Gastrocnemius medialis (tissue), 4 donors: ENCODE measurements around the gene LRIG1. TPM values are rescaled to one million over a fixed set of nuclear protein-coding genes. Genes with fewer than 3 reads are reported as not detected.

Experiments
- ATAC-seq, 2 donors: fragments of 150-250 bp; one replicate each; pipeline ENCODE4 v1.9.1; 2016
- DNase-seq, 2 donors: peaks; one replicate each; pipeline ENCODE4 v3.0.0-alpha.2; 2019
- H3K27ac ChIP-seq, 4 donors: fragments of 200-600 bp; sonication (generic); 1 replicate in 1 of 4; 2 replicates in 3 of 4; pipeline ENCODE4 v1.5.1; 2016 to 2018; ENCODE audit warnings: mild to moderate bottlenecking in 2 of 4, moderate library complexity in 1 of 4
- H3K27me3 ChIP-seq, 3 donors: fragments of 200-600 bp; sonication (generic) in 2 of 3; 1 replicate in 1 of 3; 2 replicates in 2 of 3; pipeline versions ENCODE4 v1.5.1 to v1.6.0; 2016 to 2019; ENCODE audit warnings: mild to moderate bottlenecking in 1 of 3, moderate library complexity in 1 of 3
- H3K36me3 ChIP-seq, 2 donors: fragments of 200-600 bp; sonication (generic) in 1 of 2; one replicate each; pipeline ENCODE4 v1.5.1; 2017 to 2018
- H3K4me1 ChIP-seq, 2 donors: fragments of 200-600 bp; sonication (generic) in 1 of 2; one replicate each; pipeline ENCODE4 v1.5.1; 2016 to 2017; ENCODE audit warnings: mild to moderate bottlenecking in 2 of 2
- H3K4me3 ChIP-seq, 4 donors: fragments of 200-600 bp; sonication (generic) in 3 of 4; 1 replicate in 1 of 4; 2 replicates in 3 of 4; pipeline ENCODE4 v1.5.1; 2016 to 2019; ENCODE audit warnings: mild to moderate bottlenecking in 2 of 4
- H3K9me3 ChIP-seq, 3 donors: fragments of 200-600 bp; sonication (generic) in 2 of 3; 1 replicate in 1 of 3; 2 replicates in 2 of 3; pipeline ENCODE4 v1.5.1; 2016 to 2019
- POLR2A ChIP-seq, 2 donors: fragments of 450-650 bp; IDR thresholded peaks; one replicate each; pipeline ENCODE4 v1.6.1; 2017; ENCODE audit warnings: antibody characterized with exemption in 2 of 2, mild to moderate bottlenecking in 2 of 2, moderate library complexity in 2 of 2
- in situ Hi-C, 4 donors: fragments of 200-750 bp; cut with MboI; loops; one replicate each; pipeline versions ENCODE4 v1.15.0 to v1.8.0; 2017; ENCODE audit warnings: low sequenced_read_pairs in 4 of 4
- intact Hi-C: fragments of 100-400 bp; cut with DNase I; formaldehyde crosslinking; loops from one replicate; pipeline ENCODE4 v1.15.1; 2023; ENCODE audit warnings: low total_unique reads
- total RNA-seq, 4 donors: library from RNA; depleted of rRNA; stranded (reverse); fragments of >200 nt; gene quantifications; one replicate each; pipeline versions ENCODE4 v1.1.0 to v1.2.3, GENCODE V29; 2016
- TF ChIP-seq, protein P1 (sequence below), 5 experiments: fragments of 450-650 bp in 3 of 5; fragments of 200-600 bp in 2 of 5; sonication (generic) in 2 of 5; IDR thresholded peaks in 4 of 5; conservative IDR thresholded peaks in 1 of 5; 1 replicate in 4 of 5; 2 replicates in 1 of 5; pipeline ENCODE4 v1.5.1; 2016 to 2019; ENCODE audit warnings: antibody characterized with exemption in 5 of 5, mild to moderate bottlenecking in 3 of 5, moderate library complexity in 3 of 5

Gene LRIG1
- total RNA-seq, 4 donors from 2014 or later = 45.3 to 103 (median 58.6) TPM

- in situ Hi-C loops = loop anchor here (5.0 to 10.0 kb wide), 3 partner anchors 97 to 412 kb away; partner anchors contain the start of gene LRIG1 (in 1 of the 4)
Observed at GRCh38 chr3:66404903-66405700, 95.7 kb downstream of the LRIG1 start.

DNA sequence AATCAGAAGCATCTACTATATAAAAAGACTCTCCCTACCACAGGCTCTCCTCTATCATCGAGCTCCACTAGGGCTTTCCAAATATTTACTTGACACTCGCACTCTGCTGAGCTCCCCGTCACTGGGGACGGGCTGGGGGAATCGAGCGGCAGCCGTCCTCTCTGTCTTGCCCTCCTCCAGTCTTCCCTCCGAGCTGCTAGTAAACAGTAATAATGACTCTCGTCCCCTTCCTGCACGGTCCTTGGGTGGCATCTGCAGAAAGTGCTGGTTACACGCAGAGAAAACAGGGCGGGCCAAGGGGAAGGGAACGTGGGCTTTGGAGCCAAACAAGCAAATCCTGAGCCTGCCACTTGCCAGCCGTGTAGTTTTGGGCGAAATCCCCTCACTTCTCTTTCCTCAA is 96.6 kb downstream of the LRIG1 start:
- DNase-seq (no peak), ATAC-seq (no peak)
- Histone ChIP-seq H3K36me3 (peaks cover 0 to 14% of the 10 kb centered on the region in 2 donors), H3K4me3 (no peak overlapping the region), H3K9me3 (no peaks in the 10 kb centered on the region), H3K27ac (no peak overlapping the region), H3K4me1 (peaks cover 76 to 77% of the 10 kb centered on the region in 2 donors), H3K27me3 (no peaks in the 10 kb centered on the region)
- TF ChIP-seq, protein P1, sequence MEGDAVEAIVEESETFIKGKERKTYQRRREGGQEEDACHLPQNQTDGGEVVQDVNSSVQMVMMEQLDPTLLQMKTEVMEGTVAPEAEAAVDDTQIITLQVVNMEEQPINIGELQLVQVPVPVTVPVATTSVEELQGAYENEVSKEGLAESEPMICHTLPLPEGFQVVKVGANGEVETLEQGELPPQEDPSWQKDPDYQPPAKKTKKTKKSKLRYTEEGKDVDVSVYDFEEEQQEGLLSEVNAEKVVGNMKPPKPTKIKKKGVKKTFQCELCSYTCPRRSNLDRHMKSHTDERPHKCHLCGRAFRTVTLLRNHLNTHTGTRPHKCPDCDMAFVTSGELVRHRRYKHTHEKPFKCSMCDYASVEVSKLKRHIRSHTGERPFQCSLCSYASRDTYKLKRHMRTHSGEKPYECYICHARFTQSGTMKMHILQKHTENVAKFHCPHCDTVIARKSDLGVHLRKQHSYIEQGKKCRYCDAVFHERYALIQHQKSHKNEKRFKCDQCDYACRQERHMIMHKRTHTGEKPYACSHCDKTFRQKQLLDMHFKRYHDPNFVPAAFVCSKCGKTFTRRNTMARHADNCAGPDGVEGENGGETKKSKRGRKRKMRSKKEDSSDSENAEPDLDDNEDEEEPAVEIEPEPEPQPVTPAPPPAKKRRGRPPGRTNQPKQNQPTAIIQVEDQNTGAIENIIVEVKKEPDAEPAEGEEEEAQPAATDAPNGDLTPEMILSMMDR (IDR thresholded peaks at IDR 0.05 in 4 of 5, conservative IDR thresholded peaks at IDR 0.05 in 1 of 5) = no peak
- intact Hi-C loops (no loop called here), in situ Hi-C loops (loop anchor here (5.0 to 10.0 kb wide), 2 partner anchors 411 to 413 kb away; no protein-coding TSS in a partner anchor)

More at GRCh38 chr3:66404903-66405700, 95.7 kb downstream of the LRIG1 start:
- TF ChIP-seq, protein P1 (IDR thresholded peaks at IDR 0.05 in 4 of 5, conservative IDR thresholded peaks at IDR 0.05 in 1 of 5) = no peak
- no peak for TF ChIP-seq POLR2A (IDR thresholded peaks at IDR 0.05)
- Histone ChIP-seq H3K4me3 (no peak overlapping the region), H3K27ac (peak overlapping the region; percentile 77 to 92 (median 80)), H3K9me3 (no peaks in the 10 kb centered on the region), H3K27me3 (no peaks in the 10 kb centered on the region), H3K36me3 (peaks cover 0 to 18% of the 10 kb centered on the region in 2 donors), H3K4me1 (peaks cover 68 to 74% of the 10 kb centered on the region in 2 donors)
- ATAC-seq = peak; percentile 1 to 2
- intact Hi-C loops = loop anchor here (5.0 kb wide), 2 partner anchors 262 to 357 kb away; no protein-coding TSS in a partner anchor
- peak in 1 of 2 donors; percentile 18 for DNase-seq

GRCh38 chr3:66403323-66403990 is 97.4 kb downstream of the LRIG1 start:
- peaks cover 0 to 14% of the 10 kb centered on the region in 2 donors for H3K36me3 ChIP-seq
- intact Hi-C loops = no loop called here
- peaks cover 77 to 83% of the 10 kb centered on the region in 2 donors for H3K4me1 ChIP-seq
- TF ChIP-seq, protein P1 (IDR thresholded peaks at IDR 0.05 in 4 of 5, conservative IDR thresholded peaks at IDR 0.05 in 1 of 5) = no peak
- TF ChIP-seq POLR2A (IDR thresholded peaks at IDR 0.05) = no peak
- DNase-seq (peak in 1 of 2 donors; percentile 13), ATAC-seq (no peak)
- H3K4me3 ChIP-seq = no peak overlapping the region
- peak overlapping the region in 3 of 4 donors; percentile 10 to 33 (median 10) for H3K27ac ChIP-seq
- no peaks in the 10 kb centered on the region for H3K27me3 ChIP-seq
- in situ Hi-C loops = loop anchor here (5.0 to 10.0 kb wide), 2 partner anchors 411 to 414 kb away; no protein-coding TSS in a partner anchor
- H3K9me3 ChIP-seq = no peaks in the 10 kb centered on the region

GRCh38 chr3:66402596-66403290 is 98.1 kb downstream of the LRIG1 start:
- Histone ChIP-seq H3K27me3 (no peaks in the 10 kb centered on the region), H3K9me3 (no peaks in the 10 kb centered on the region), H3K27ac (peak overlapping the region; percentile 9 to 38 (median 24)), H3K4me1 (peaks cover 77 to 85% of the 10 kb centered on the region in 2 donors), H3K4me3 (no peak overlapping the region), H3K36me3 (peaks cover 0 to 14% of the 10 kb centered on the region in 2 donors)
- in situ Hi-C loops = loop anchor here (5.0 to 10.0 kb wide), 2 partner anchors 412 to 415 kb away; no protein-coding TSS in a partner anchor
- DNase-seq (peak in 1 of 2 donors; percentile 23), ATAC-seq (no peak)
- intact Hi-C loops = no loop called here
- TF ChIP-seq POLR2A (IDR thresholded peaks at IDR 0.05) = no peak
- TF ChIP-seq, protein P1 (IDR thresholded peaks at IDR 0.05 in 4 of 5, conservative IDR thresholded peaks at IDR 0.05 in 1 of 5) = no peak
